ENCODE measurements around the gene FOXF2. TPM values are rescaled to one million over a fixed set of nuclear protein-coding genes. Genes with fewer than 3 reads are reported as not detected.

FOXF2 gene
- total and polyA plus RNA-seq, 2 experiments from 2014 or later, result not detected

GRCh38 chr6:1438471-1438881 is 49.1 kb downstream of the FOXF2 start:
- peaks cover 8% of the 10 kb centered on the region for H3K27me3 Mint-ChIP-seq (ENCODE audit: insufficient read depth, low read depth, poor library complexity)
- H3K4me1 Mint-ChIP-seq, result peaks cover 23% of the 10 kb centered on the region
- peak overlapping the region; percentile 97 for H2AFZ ChIP-seq

GRCh38 chr6:1439349-1439748 is 50.0 kb downstream of the FOXF2 start:
- H3K27ac ChIP-seq (ENCODE audit: low read depth), result no peak overlapping the region
- H3K27me3 ChIP-seq (ENCODE audit: insufficient read depth), result no peaks in the 10 kb centered on the region
- DNase-seq (ENCODE audit: low spot score) (no peak), ATAC-seq (no peak)
- Mint-ChIP-seq H3K27ac (no peak overlapping the region), H3K9me3 (peaks cover 23% of the 10 kb centered on the region), H3K36me3 (ENCODE audit: low read depth) (peaks cover 13% of the 10 kb centered on the region), H3K27me3 (ENCODE audit: insufficient read depth, low read depth, poor library complexity) (peaks cover 8% of the 10 kb centered on the region), H3K4me1 (peaks cover 23% of the 10 kb centered on the region), H3K4me3 (no peak overlapping the region)
- H3K36me3 ChIP-seq (ENCODE audit: insufficient read depth), result no peaks in the 10 kb centered on the region
- H3K9me2 ChIP-seq (ENCODE audit: insufficient read depth), result no peaks in the 10 kb centered on the region
- H3K4me1 ChIP-seq (ENCODE audit: insufficient read depth), result no peaks in the 10 kb centered on the region; the same call in 1 of the 2 replicates
- no peak overlapping the region for H2AFZ ChIP-seq
- no peaks in the 10 kb centered on the region for H4K20me1 ChIP-seq (replicated peaks; ENCODE audit: insufficient read depth)
- 0 out of 2 replicates have a peak, but pooled peaks cover 6% of the 10 kb centered on the region for H3F3A ChIP-seq (replicated peaks; ENCODE audit: low read depth)
- no peak overlapping the region for H3K4me3 ChIP-seq
- H3K79me2 ChIP-seq (replicated peaks; ENCODE audit: insufficient read depth), result no peaks in the 10 kb centered on the region
- H3K4me2 ChIP-seq, result no peak overlapping the region
- TF ChIP-seq NANOG (IDR thresholded peaks at IDR 0.05; ENCODE audit: borderline replicate concordance) (no peak), ZNF462 (CRISPR knock-in tag; IDR thresholded peaks at IDR 0.05) (no peak), JUNB (IDR thresholded peaks at IDR 0.05; ENCODE audit: unreplicated experiment) (no peak)

More at GRCh38 chr6:1438471-1438881, 49.1 kb downstream of the FOXF2 start:
- Histone ChIP-seq H4K20me1 (replicated peaks; ENCODE audit: insufficient read depth) (no peaks in the 10 kb centered on the region), H3K4me2 (peak overlapping the region; percentile 62; the same call in 1 of the 2 replicates), H3K4me1 (ENCODE audit: insufficient read depth) (no peaks in the 10 kb centered on the region; the same call in 1 of the 2 replicates), H3K27ac (ENCODE audit: low read depth) (no peak overlapping the region), H3K4me3 (no peak overlapping the region), H3F3A (replicated peaks; ENCODE audit: low read depth) (0 out of 2 replicates have a peak, but pooled peaks cover 6% of the 10 kb centered on the region), H3K79me2 (replicated peaks; ENCODE audit: insufficient read depth) (no peaks in the 10 kb centered on the region), H3K36me3 (ENCODE audit: insufficient read depth) (no peaks in the 10 kb centered on the region), H3K9me2 (ENCODE audit: insufficient read depth) (no peaks in the 10 kb centered on the region), H3K27me3 (ENCODE audit: insufficient read depth) (no peaks in the 10 kb centered on the region)
- H3K4me3 Mint-ChIP-seq, result peak overlapping the region; percentile 4; the same call in 1 of the 3 replicates
- TF ChIP-seq JUNB (IDR thresholded peaks at IDR 0.05; ENCODE audit: unreplicated experiment), result no peak
- no peak for TF ChIP-seq ZNF331 (CRISPR knock-in tag; IDR thresholded peaks at IDR 0.05; ENCODE audit: low read depth)
- no peak for TF ChIP-seq ETS1 (IDR thresholded peaks at IDR 0.05)
- no peak for TF ChIP-seq NANOG (IDR thresholded peaks at IDR 0.05; ENCODE audit: borderline replicate concordance)
- TF ChIP-seq CTCF (conservative IDR thresholded peaks at IDR 0.05; ENCODE audit: low read depth in 2 of 2), result no peak
- H3K9me3 Mint-ChIP-seq, result peaks cover 30% of the 10 kb centered on the region
- ATAC-seq (peak; percentile 17), DNase-seq (ENCODE audit: low spot score) (peak; percentile 8)
- H3K36me3 Mint-ChIP-seq (ENCODE audit: low read depth), result peaks cover 15% of the 10 kb centered on the region
- no peak overlapping the region for H3K27ac Mint-ChIP-seq

All from GM23338 (cell line).